Lower leg skin (tissue), 3 donors: Measurements from ENCODE around the gene SCN4B.

Source experiments
- POLR2A ChIP-seq, 2 donors: fragments of 450-650 bp; IDR thresholded peaks; one replicate each; pipeline ENCODE4 v1.6.1; 2016 to 2017; ENCODE audit warnings: antibody characterized with exemption in 2 of 2, mild to moderate bottlenecking in 1 of 2, moderate library complexity in 1 of 2
- TF ChIP-seq, protein P1 (sequence below), 3 donors: fragments of 450-650 bp; IDR thresholded peaks; one replicate each; pipeline ENCODE4 v1.5.1; 2016; ENCODE audit warnings: antibody characterized with exemption in 3 of 3, mild to moderate bottlenecking in 3 of 3, moderate library complexity in 2 of 3

DNA sequence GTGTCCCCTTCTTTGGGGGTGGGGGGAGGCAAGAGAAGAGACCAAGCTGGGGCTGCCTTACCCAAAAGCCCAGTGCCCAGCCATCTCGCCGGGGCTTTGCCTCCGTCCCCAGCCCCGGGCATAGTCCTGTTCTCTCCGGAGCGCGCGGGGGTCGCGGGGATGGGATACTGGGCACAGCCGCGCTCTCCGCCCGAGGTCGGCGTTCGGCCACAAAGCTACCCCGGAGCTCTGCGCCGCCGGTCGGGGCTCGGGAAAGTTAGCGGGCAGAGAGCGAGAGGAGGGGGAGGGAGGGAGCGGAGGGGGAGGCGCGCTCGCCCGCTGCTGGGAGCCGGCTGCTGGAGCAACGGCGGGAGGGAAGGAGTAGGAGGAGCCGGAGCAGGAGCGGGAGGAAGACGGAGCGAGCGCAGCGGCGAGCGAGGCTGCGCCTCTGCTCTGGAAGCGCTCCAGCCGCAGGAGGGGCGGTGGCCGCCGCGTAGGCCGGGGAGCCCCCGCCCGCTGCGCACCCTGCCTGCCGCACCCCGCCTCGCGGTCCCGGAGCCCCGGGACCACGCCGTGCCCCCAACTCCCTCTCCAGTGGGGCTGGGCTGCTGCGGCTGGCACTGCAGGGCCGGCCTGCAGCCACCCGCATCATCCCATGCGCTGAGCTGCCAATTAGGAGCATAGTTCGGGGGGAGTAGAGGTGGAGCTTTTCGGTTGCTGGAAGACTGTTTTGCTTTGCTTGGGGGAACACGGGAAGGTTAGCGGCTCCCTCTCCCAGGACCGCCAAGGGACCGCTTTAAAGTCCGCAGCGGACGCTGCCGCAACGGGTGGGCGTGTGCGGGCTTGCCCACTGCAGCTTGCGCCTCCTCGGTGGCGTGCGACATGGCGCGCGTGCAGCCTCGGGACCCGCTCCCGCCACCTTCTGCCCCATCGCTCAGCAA, at the start of gene SCN4B:
- TF ChIP-seq, protein P1, sequence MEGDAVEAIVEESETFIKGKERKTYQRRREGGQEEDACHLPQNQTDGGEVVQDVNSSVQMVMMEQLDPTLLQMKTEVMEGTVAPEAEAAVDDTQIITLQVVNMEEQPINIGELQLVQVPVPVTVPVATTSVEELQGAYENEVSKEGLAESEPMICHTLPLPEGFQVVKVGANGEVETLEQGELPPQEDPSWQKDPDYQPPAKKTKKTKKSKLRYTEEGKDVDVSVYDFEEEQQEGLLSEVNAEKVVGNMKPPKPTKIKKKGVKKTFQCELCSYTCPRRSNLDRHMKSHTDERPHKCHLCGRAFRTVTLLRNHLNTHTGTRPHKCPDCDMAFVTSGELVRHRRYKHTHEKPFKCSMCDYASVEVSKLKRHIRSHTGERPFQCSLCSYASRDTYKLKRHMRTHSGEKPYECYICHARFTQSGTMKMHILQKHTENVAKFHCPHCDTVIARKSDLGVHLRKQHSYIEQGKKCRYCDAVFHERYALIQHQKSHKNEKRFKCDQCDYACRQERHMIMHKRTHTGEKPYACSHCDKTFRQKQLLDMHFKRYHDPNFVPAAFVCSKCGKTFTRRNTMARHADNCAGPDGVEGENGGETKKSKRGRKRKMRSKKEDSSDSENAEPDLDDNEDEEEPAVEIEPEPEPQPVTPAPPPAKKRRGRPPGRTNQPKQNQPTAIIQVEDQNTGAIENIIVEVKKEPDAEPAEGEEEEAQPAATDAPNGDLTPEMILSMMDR (IDR thresholded peaks at IDR 0.05): no peak
- no peak for TF ChIP-seq POLR2A (IDR thresholded peaks at IDR 0.05)
